Left lung (tissue), 10 donors: Measurements from ENCODE around the gene LRRK1. TPM values are rescaled to one million over a fixed set of nuclear protein-coding genes. Genes with fewer than 3 reads are reported as not detected.

Source experiments
- ATAC-seq: fragments of 200-7000 bp; cut with Tn5 transposase; one replicate; pipeline ENCODE4 v1.9.1; 2020; ENCODE audit warnings: moderate library complexity
- DNase-seq, 4 donors: peaks; one replicate each; pipeline ENCODE4 v3.0.0-alpha.2; 2013 to 2020
- H3K27ac ChIP-seq, 2 donors: fragments of 200-600 bp; sonication (generic) in 1 of 2; one replicate each; pipeline versions ENCODE4 v1.5.0 to v1.8.0; 2020 to 2021
- H3K27me3 ChIP-seq, 2 donors: fragments of 200-600 bp; sonication (generic) in 1 of 2; one replicate each; pipeline versions ENCODE4 v1.5.0 to v1.8.0; 2020 to 2021
- H3K36me3 ChIP-seq, 2 donors: fragments of 200-600 bp; sonication (generic) in 1 of 2; one replicate each; pipeline versions ENCODE4 v1.5.0 to v1.8.0; 2020 to 2021
- H3K4me1 ChIP-seq, 2 donors: fragments of 200-600 bp; one replicate each; pipeline ENCODE4 v1.8.0; 2021
- H3K4me3 ChIP-seq, 2 donors: fragments of 200-600 bp; sonication (generic) in 1 of 2; one replicate each; pipeline versions ENCODE4 v1.5.0 to v1.8.0; 2020 to 2021; ENCODE audit warnings: mild to moderate bottlenecking in 1 of 2
- H3K9me3 ChIP-seq, 2 donors: fragments of 200-600 bp; sonication (generic) in 1 of 2; one replicate each; pipeline versions ENCODE4 v1.5.0 to v1.8.0; 2020 to 2021
- intact Hi-C, 2 donors: fragments of 100-400 bp; cut with DNase I; formaldehyde crosslinking; loops; one replicate each; pipeline versions ENCODE4 v1.11.2 to v1.14.2; 2022
- polyA plus RNA-seq, 6 donors: library from polyadenylated mRNA; unstranded; fragments of 120-200 nt; gene quantifications; one replicate each; pipeline ENCODE4 v1.2.1, GENCODE V29; 2013; ENCODE audit not compliant: insufficient read length in 6 of 6
- total RNA-seq, 2 donors: library from RNA; stranded (reverse); fragmentation: NEBNext Ultra II Directional; extraction: Animal tissue kit (Norgen Biotek cat#: 25700); gene quantifications; one replicate each; pipeline ENCODE4 v1.2.1, GENCODE V29; 2021
- TF ChIP-seq, protein P1 (sequence below), 2 donors: fragments of 200-600 bp; sonication (generic) in 1 of 2; IDR thresholded peaks; one replicate each; pipeline versions ENCODE4 v1.5.0 to v1.8.0; 2021; ENCODE audit warnings: antibody characterized with exemption in 2 of 2
- donor health status: DM: no; HTN: yes; CAD: no.
- donor health status: DM: no; HTN: no; CAD: no.

Gene LRRK1
- total and polyA plus RNA-seq, 8 donors = 1.9 to 24.2 (median 3.0) TPM

DNA sequence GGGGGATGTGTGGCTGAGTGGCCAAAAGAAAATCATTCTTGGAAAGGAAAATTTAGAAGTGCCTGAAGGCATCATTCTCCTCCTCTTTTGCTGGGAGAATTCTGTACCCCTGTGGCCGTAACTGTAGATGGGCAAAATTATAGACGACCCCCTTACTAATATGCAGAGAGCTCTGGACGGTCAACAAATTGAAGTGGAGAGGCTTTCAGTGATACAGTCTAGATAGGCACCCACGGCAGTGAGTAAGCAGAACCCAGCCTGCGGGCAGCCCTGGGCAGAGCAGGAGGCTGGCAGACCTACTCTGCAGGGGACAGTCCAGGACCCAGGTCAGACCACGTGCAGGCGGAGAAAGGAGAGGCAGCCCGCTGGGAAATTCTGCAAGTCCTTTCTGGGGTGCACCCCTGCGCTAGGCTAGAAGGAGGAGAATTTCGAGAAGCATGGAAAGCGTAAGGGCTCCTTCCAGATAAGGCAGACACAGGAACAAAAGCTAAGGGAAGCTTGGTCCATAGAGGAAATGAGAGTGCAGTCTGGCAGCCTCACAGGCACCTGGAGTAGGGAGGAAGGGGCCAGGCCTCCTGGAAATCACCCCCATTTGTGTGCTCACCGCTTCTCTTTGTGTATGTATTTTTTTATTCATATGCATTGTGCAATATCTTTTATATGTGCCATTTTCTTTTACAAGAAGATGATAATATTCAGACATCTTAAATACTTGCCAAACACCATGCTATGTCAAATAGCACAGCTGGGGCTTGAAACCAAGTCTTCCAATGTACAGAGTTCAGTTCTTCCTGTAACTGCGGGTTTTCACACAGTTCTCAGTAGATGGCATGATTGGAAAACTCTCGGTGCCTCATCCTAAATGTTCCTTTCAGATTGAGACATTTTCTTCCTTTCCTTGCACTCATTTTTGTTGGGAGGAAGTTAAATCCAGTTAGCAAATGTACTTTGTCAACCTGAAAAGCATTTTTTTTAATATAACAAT, 40.2 kb downstream of the LRRK1 start:
- DNase-seq (peak in 1 of 4 donors; percentile 79), ATAC-seq (peak; percentile 71)
- peaks cover 4 to 23% of the 10 kb centered on the region in 2 donors for H3K4me1 ChIP-seq
- H3K36me3 ChIP-seq = peaks cover 0 to 4% of the 10 kb centered on the region in 2 donors
- H3K27me3 ChIP-seq = no peaks in the 10 kb centered on the region
- intact Hi-C loops = no loop called here
- H3K9me3 ChIP-seq = no peaks in the 10 kb centered on the region
- no peak overlapping the region for H3K4me3 ChIP-seq
- no peak overlapping the region for H3K27ac ChIP-seq
- TF ChIP-seq, protein P1, sequence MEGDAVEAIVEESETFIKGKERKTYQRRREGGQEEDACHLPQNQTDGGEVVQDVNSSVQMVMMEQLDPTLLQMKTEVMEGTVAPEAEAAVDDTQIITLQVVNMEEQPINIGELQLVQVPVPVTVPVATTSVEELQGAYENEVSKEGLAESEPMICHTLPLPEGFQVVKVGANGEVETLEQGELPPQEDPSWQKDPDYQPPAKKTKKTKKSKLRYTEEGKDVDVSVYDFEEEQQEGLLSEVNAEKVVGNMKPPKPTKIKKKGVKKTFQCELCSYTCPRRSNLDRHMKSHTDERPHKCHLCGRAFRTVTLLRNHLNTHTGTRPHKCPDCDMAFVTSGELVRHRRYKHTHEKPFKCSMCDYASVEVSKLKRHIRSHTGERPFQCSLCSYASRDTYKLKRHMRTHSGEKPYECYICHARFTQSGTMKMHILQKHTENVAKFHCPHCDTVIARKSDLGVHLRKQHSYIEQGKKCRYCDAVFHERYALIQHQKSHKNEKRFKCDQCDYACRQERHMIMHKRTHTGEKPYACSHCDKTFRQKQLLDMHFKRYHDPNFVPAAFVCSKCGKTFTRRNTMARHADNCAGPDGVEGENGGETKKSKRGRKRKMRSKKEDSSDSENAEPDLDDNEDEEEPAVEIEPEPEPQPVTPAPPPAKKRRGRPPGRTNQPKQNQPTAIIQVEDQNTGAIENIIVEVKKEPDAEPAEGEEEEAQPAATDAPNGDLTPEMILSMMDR (IDR thresholded peaks at IDR 0.05) = no peak

DNA sequence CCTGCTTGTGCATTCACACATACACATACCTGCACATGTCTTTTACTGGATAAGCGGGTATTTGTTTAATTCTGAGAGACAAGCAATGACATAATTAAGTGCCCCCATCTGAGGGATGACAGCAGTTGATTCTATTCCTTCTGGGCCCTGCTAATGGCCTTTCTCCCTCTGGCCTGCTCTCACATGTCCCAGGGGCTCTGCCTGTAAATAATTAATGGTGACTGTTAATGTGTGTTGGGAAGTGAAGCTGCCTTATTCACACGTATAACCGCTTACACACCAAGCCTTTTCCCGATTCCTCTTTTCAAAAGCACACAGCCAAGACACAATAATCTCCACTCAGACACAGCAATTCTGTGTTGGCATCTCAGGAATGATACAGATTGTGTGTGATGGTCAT, 47.8 kb downstream of the LRRK1 start:
- H3K9me3 ChIP-seq = no peaks in the 10 kb centered on the region
- no peak overlapping the region for H3K27ac ChIP-seq
- H3K4me3 ChIP-seq = no peak overlapping the region
- H3K27me3 ChIP-seq = no peaks in the 10 kb centered on the region
- DNase-seq (no peak), ATAC-seq (no peak)
- TF ChIP-seq, protein P1 (IDR thresholded peaks at IDR 0.05) = no peak
- no peaks in the 10 kb centered on the region for H3K4me1 ChIP-seq
- intact Hi-C loops = no loop called here
- peaks cover 0 to 4% of the 10 kb centered on the region in 2 donors for H3K36me3 ChIP-seq

DNA sequence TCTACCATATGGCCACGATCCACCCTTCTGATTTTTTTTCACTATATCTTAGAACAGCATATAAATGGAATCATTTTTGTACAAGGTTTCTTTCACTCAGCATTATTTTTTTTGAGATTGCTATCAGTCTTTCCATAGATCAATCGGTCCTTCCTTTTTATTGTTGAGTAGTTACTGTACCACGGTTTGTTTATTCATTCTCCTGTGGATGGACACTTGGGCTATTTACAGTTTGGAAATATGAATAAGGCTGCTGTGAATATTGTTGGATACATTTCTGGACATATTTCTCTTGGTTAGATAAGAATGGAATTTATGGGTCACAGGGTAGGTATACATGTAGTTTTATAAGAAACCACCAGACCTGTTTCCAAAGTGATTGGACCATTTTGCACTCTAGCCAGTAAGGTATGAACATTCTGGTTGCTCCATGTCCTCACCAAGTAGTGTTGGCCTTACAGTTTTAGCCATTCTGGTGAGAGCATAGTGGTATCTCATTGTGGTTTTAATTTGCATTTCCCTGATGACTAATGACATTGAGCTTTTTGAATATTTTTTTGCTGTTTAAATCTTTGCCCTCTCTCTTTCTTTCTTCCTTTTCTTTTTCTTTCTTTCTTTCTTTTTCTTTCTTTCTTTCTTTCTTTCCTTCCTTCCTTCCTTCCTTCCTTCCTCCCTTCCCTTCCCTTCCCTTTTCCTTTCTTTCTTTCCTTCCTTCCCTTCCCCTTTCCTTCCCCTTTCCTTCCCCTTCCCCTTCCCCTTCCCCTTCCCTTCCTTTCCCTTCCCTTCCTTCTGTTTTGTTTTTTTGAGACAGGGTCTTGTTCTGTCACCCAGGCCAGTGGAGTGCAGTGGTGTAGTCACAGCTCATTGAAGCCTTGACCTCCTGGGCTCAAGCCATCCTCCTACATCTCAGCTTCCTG, 49.2 kb downstream of the LRRK1 start:
- DNase-seq (no peak), ATAC-seq (no peak)
- no peak overlapping the region for H3K27ac ChIP-seq
- H3K36me3 ChIP-seq = peaks cover 0 to 4% of the 10 kb centered on the region in 2 donors
- intact Hi-C loops = no loop called here
- H3K4me3 ChIP-seq = no peak overlapping the region
- H3K27me3 ChIP-seq = peaks cover 8 to 10% of the 10 kb centered on the region in 2 donors
- TF ChIP-seq, protein P1 (IDR thresholded peaks at IDR 0.05) = no peak
- H3K9me3 ChIP-seq = no peaks in the 10 kb centered on the region
- peaks cover 0 to 6% of the 10 kb centered on the region in 2 donors for H3K4me1 ChIP-seq

DNA sequence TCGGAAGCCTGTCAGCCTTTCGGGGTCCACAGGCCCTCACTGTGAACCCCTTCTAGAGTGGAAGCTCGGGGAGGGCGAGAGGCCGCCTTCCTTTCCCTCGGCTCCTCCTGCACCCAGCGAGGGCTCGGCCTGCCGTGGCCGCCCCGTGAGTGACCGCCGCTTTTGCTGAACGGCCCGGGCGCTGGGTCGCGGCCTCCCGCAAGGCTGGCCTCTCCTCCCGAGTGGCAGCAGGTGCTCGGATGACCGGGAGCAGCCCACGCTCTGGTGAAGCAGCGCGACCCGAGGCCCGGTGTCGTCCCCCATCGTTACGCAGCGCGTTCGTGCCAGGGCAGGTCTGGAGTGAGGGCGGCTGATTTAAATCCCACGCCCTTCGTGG, 53.8 kb downstream of the LRRK1 start:
- Histone ChIP-seq H3K36me3 (peaks cover 0 to 6% of the 10 kb centered on the region in 2 donors), H3K4me1 (peaks cover 0 to 11% of the 10 kb centered on the region in 2 donors), H3K27me3 (peaks cover 17 to 30% of the 10 kb centered on the region in 2 donors), H3K9me3 (no peaks in the 10 kb centered on the region), H3K27ac (no peak overlapping the region), H3K4me3 (peak overlapping the region; percentile 11 to 18)
- peak; percentile 19 for ATAC-seq
- no peak for DNase-seq
- intact Hi-C loops = no loop called here
- TF ChIP-seq, protein P1 (IDR thresholded peaks at IDR 0.05) = no peak
